ENCODE measurements around the gene ARMC2. TPM values are rescaled to one million over a fixed set of nuclear protein-coding genes. Genes with fewer than 3 reads are reported as not detected.

ARMC2 gene
- 2.9 and 3.7 TPM in 2 replicates for total RNA-seq (ENCODE audit: low replicate concordance)

GRCh38 chr6:108848116-108848868, at the start of gene ARMC2:
TSS of gene ARMC2 (plus strand) at chr6:108848422. CDS start at chr6:108854268, 5,846 bp downstream.
- Histone ChIP-seq H3K27me3 (no peaks in the 10 kb centered on the region), H3K4me2 (peak within 1 kb of the TSS; percentile 85), H3K9me3 (ENCODE audit: low read depth) (no peaks in the 10 kb centered on the region), H3K27ac (no peak within 1 kb of the TSS), H2AFZ (replicated peaks) (peak within 1 kb of the TSS; percentile 90), H3K4me1 (peaks cover 7% of the 10 kb centered on the region), H3K79me2 (ENCODE audit: low read depth) (peaks cover 7% of the 10 kb centered on the region), H3K4me3 (peak within 1 kb of the TSS; percentile 70), H3F3A (ENCODE audit: low read depth) (no peaks in the 10 kb centered on the region), H4K20me1 (ENCODE audit: low read depth) (no peaks in the 10 kb centered on the region), H3K36me3 (no peaks in the 10 kb centered on the region), H3K9ac (no peak within 1 kb of the TSS)
- no peaks in the 10 kb centered on the region for H3K36me3 Mint-ChIP-seq
- peak; percentile 96 for DNase-seq (ENCODE audit: low spot score)
- TF ChIP-seq CTCF (IDR thresholded peaks at IDR 0.05) = no peak
- peak; percentile 10 for TF ChIP-seq EZH2phosphoT487 (IDR thresholded peaks at IDR 0.05)
- peaks cover 15% of the 10 kb centered on the region for H3K4me1 Mint-ChIP-seq
- peaks cover 2% of the 10 kb centered on the region for H3K27me3 Mint-ChIP-seq (ENCODE audit: insufficient read depth, low read depth)
- peak within 1 kb of the TSS; percentile 37 for H3K27ac Mint-ChIP-seq
- H3K9me3 Mint-ChIP-seq = no peaks in the 10 kb centered on the region
- peak within 1 kb of the TSS; percentile 92 for H3K4me3 Mint-ChIP-seq

- no peaks in the 10 kb centered on the region for H3K27me3 Mint-ChIP-seq (ENCODE audit: insufficient read depth, low read depth)
- no peaks in the 10 kb centered on the region for H3K9me3 Mint-ChIP-seq
- H3K9me3 ChIP-seq (ENCODE audit: low read depth) = no peaks in the 10 kb centered on the region
- H3K79me2 ChIP-seq (ENCODE audit: low read depth) = no peaks in the 10 kb centered on the region
- H3K4me2 ChIP-seq = no peak overlapping the region
- H3K27ac ChIP-seq = no peak overlapping the region
- no peaks in the 10 kb centered on the region for H3K27me3 ChIP-seq
- H3K36me3 Mint-ChIP-seq = no peaks in the 10 kb centered on the region
- peak overlapping the region; percentile 88 for H2AFZ ChIP-seq (replicated peaks)
- TF ChIP-seq EZH2 (IDR thresholded peaks at IDR 0.05) = no peak
- TF ChIP-seq EZH2phosphoT487 (IDR thresholded peaks at IDR 0.05) = no peak
- TF ChIP-seq CTCF (IDR thresholded peaks at IDR 0.05) = no peak
- H3K4me3 Mint-ChIP-seq = no peak overlapping the region
- H3K27ac Mint-ChIP-seq = peak overlapping the region; percentile 34
- H4K20me1 ChIP-seq (ENCODE audit: low read depth) = no peaks in the 10 kb centered on the region
- DNase-seq (ENCODE audit: low spot score) = peak; percentile 30
- no peaks in the 10 kb centered on the region for H3K36me3 ChIP-seq
- H3K9ac ChIP-seq = no peak overlapping the region
- H3F3A ChIP-seq (ENCODE audit: low read depth) = no peaks in the 10 kb centered on the region
- H3K4me3 ChIP-seq = no peak overlapping the region
- H3K4me1 ChIP-seq = peaks cover 14% of the 10 kb centered on the region
- peaks cover 35% of the 10 kb centered on the region for H3K4me1 Mint-ChIP-seq
Measured at GRCh38 chr6:108798670-108799353, 49.4 kb upstream of the ARMC2 start.

GRCh38 chr6:108799354-108799717, 48.9 kb upstream of the ARMC2 start:
- Histone ChIP-seq H3K4me3 (no peak overlapping the region), H3K79me2 (ENCODE audit: low read depth) (no peaks in the 10 kb centered on the region), H3K27ac (no peak overlapping the region), H2AFZ (replicated peaks) (no peak overlapping the region), H3K9ac (no peak overlapping the region), H3K9me3 (ENCODE audit: low read depth) (no peaks in the 10 kb centered on the region), H3K36me3 (no peaks in the 10 kb centered on the region), H3K4me2 (no peak overlapping the region), H3F3A (ENCODE audit: low read depth) (no peaks in the 10 kb centered on the region), H3K4me1 (peaks cover 14% of the 10 kb centered on the region), H3K27me3 (no peaks in the 10 kb centered on the region), H4K20me1 (ENCODE audit: low read depth) (no peaks in the 10 kb centered on the region)
- TF ChIP-seq CTCF (IDR thresholded peaks at IDR 0.05) (no peak), EZH2phosphoT487 (IDR thresholded peaks at IDR 0.05) (no peak), EZH2 (IDR thresholded peaks at IDR 0.05) (no peak)
- H3K9me3 Mint-ChIP-seq = no peaks in the 10 kb centered on the region
- H3K36me3 Mint-ChIP-seq = no peaks in the 10 kb centered on the region
- H3K27me3 Mint-ChIP-seq (ENCODE audit: insufficient read depth, low read depth) = no peaks in the 10 kb centered on the region
- peaks cover 35% of the 10 kb centered on the region for H3K4me1 Mint-ChIP-seq
- no peak for DNase-seq (ENCODE audit: low spot score)
- no peak overlapping the region for H3K4me3 Mint-ChIP-seq
- peak overlapping the region; percentile 34 for H3K27ac Mint-ChIP-seq
